Stimulated activated CD4-positive, alpha-beta T cell treated with anti-CD3 and anti-CD28 coated beads, Interleukin-1b, Interleukin-23, amount 100 ng/mL, for 4 hours (primary cell): ENCODE data around the gene LAMB1.
"Not testable (repeated sequence)": the region's sequence is repeated elsewhere in the genome, so short reads cannot be mapped to it uniquely, and the experiment has no call there.

Experiments
- DNase-seq, 2 donors: peaks; one replicate each; pipeline ENCODE4 v3.0.0-alpha.2; 2020; ENCODE audit warnings: low read depth in 2 of 2

Gene LAMB1

DNA sequence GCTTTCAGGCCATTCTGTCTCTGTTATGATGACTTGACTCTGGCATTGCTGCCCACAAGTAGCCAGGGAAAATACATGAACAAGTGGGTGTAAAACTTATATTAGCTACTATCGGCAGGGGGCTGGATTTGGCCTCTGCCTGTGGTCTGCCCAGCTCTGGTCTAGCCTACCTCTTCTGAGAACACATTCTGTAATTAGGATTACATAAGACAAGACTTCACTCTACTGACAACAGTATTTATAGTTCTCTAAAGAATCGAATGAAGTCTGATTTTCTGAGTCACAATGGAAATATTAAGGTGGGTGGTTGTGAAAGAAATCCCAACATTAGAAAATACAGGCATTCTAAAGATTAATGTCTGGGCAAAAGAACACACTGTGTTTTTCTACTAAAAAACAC, 56.5 kb downstream of the LAMB1 start:
- DNase-seq, result no peak

DNA sequence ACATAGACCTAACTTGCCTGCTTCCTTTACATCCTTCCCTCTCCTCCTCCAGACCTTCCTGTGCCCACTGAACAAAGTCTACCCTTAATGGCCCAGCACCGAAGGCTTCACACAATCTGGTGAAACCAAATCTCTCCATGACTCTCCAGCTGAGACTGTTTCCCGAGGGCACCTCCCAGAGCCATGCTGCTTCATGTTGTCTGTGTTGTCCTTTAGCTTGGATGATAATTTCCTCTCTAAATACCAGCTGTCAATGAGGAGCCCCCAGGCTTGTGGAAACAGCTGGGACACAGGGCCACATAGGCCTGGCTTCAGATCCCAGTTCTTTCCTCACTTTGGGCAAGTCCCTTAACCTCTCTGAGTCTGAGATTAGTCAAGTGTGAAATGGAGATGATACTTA, 57.6 kb downstream of the LAMB1 start:
- DNase-seq, result no peak

DNA sequence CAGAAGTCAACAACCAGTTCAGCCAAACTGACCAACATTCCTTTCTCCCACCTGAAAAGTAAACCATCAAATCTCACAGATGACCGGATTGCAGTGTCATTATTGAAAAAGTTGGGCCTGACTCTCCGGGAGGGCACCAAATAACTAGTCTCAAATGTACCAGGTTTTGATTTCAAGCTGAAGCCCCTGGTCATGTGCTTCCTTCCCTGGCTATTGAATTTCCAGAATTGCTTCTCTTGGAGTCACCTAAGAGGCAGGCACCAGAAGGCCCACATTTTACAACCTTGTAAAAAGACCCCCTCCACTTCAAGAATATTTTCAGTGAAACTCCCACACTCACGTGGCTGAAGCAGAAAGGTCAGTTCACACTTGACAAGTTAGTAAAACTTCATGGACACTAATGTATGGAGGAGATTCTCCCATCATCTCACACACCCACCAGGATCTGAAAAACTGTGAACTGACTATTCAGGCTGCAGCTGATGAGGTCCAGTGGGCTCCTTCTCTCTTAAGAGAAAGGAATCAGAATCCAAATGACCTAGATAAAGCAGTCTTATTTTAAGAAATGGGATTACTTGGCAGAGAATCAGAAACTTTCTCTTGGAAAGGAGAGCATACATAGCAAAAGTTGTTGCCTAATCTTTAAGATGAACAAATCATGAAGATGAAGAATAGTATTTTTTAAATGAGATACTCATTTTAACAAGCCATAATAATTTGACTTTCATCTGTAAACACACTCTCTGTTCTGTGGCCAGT, 58.4 kb downstream of the LAMB1 start:
- DNase-seq, result no peak

GRCh38 chr7:107943018-107943417, 59.9 kb downstream of the LAMB1 start:
- DNase-seq, result no peak

DNA sequence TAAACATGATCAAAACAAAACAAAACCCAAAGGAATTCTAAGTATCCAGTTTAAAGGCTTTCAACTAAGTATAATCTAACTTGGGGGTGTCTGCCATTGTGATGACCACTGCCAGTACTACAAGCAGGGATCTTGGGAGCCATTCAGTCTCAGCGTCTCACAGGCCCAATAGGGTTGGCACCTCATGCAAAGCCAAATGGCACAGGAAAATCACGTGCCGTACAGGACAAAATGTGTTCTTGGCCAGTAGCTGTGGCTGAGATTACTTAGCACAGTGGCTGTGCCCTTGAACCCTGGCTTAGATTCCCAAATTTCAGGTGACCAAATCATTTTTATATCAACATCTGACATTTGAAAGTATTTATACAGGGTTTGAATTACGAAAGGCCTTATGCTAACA, 62.0 kb downstream of the LAMB1 start:
- no peak for DNase-seq

- no peak for DNase-seq
Measured at GRCh38 chr7:107939573-107940489, 63.1 kb downstream of the LAMB1 start.

DNA sequence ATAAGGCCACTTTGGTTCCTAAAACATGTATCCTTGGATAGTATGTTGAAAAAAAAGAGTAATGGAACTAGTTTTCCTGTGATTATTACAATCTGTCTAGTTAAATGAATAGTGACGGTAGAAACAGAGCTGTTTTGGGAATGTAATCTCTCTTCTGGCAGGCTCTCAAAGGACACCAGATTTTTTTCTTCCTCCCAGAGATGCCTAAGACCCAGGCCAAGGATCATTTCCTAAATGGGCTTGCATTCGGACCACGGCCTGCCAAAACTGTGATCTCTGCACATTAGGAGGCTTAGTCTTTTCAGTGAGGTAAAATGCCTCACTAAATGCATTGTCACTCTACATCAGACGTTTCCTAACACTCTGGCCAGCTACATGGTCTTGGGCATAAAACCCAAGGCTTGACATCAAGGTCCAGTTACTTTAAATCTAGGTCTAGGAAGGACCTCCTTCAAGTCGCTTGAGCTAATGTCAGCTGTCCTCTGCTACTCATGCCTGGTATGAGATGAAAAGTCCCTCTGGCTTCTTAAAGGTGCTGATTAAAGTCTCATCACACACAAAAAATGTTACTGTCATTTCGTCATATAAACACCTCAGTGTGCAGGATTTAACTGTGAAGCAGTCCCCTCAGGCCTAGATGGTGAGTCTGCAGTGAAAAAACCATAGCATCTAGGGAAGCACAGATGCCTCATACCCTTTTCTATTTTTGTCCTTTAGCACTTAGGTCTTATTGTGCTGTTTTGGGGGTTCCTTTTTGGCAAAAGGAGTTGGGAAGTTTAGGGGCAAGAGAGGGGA, 64.3 kb downstream of the LAMB1 start:
- DNase-seq, result no peak

GRCh38 chr7:107937531-107937930, 65.4 kb downstream of the LAMB1 start:
- no peak for DNase-seq

DNA sequence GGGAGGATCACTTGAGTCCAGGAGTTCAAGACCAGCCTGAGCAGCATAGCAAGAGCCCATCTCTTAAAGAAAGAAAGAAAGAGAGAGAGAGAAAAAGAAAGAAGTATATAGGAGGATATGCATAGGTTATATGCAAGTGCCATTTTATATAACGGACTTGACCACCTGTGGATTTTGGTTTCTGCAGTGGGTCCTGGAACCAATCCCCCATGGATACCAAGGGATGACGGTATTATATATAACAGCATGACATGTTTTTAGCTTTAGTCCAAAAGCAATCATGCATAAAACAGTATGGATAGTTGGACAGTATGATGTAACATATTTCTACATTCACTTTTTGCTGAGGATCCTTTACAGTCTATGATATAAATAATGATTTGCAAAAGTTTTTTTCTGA, 66.6 kb downstream of the LAMB1 start:
- no peak for DNase-seq

GRCh38 chr7:107934991-107935770, 67.8 kb downstream of the LAMB1 start:
- DNase-seq, result no peak

DNA sequence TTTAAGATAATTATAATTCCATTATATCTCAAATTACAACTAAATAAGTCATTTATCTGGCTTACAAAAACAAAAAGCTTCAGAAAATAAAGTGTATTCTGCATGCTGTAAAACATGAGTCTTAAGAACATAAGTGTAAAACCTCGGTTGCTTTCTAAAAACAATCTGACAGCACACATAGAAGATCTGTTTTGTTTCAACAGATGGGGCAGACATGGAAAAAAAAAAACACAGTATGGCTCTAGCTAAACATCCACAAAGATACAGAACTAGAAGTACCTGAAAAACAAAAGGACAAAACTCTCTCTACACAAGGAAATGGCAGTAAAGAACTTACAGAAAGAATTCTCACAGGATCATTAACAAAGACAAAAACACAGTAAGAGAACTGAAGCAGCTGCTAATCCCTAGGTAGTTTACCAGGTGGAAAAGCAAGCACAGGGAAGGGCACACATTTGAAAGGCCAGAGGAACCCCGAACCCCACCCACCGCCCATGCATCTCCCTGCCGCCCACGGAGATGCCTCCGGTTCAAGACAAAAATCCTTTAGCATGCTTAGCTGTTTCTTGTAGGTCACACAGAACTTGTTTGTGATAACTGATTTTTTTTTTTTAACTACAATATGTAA, 69.5 kb downstream of the LAMB1 start:
- no peak for DNase-seq

DNA sequence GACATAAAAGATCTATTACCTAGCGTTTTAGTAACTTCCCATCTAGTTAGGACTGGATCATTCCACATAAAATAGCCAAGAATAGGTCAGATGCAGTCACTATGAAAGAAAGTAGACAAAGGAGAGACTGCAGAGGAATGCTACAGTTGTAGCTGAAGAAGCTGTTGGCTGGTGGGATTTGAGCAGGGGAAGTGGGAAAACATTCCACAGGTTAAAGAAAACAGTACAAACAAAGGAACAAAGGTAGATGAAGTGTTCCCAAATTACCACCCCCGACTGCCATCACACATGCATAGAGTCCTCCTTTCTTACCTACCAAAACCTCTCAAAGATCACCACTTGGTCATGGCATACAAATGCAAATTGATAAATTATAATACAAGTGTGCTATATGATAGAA, 70.2 kb downstream of the LAMB1 start:
- DNase-seq, result no peak

- DNase-seq, result no peak
Measured at GRCh38 chr7:107931740-107932515, 71.0 kb downstream of the LAMB1 start.

DNA sequence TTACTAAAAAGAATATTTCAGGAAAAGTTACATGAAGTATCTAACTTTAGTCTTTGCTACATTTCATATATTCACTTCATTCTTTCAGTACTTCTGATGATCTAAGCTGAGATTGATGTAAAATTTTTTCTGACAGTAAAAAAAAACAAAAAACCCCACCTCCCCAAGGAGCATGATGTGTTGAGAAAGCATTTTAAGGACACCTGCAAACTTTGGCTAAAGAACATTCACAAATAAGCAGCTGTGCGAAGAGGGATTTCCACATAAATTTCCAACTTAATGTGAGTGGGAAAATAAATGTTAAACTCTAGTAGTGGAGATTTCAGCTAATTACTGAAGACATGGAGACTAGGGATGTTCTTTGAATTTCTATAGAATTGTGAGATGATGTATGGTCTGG, 76.5 kb downstream of the LAMB1 start:
- DNase-seq, result no peak

DNA sequence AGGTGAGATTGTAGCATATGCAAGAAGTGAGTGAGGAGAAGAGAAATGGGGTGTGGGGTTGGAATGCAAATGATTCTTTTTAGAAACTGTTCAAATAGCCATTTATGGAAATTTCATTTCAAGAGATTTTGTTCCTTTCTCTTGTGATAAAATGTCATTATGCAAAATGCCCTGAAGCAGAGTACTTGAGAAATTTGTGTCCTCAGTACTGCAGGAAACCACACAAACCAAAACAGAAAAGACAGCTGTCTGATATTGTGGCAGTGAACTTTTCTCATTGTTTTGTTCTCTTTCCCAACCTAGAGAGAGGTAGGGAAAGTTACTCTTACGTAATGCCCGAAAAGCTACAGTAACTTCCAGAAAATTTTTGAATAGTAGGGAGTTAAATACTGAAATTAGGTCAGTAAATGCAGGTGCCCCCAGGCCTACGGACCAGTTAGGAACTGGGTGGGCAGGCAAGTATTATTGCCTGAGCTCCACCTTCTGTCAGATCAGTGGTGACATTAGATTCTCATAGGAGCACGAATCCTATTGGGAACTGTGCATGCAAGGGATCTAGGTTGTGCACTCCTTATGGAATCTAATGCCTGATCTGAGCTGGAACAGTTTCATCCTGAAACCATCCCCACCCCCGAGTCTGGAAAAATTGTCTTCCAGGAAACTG, 78.0 kb downstream of the LAMB1 start:
- DNase-seq, result no peak

DNA sequence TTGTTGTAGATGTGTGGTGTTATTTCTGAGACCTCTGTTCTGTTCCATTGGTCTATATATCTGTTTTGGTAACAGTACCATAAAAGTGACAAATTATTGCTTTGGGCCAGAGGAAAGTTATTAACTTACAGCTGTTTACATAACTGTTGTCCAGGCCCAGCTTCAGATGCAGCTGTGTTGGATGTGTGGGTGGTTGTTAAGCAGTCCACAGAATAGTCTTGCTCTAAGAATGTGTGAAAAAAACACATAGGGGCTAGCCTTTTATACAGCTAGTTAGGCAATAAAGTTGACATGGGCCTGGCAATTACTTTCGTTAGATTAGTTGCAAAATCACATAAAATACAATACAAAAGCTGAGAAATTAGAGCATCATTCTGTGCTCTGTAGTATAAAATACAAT, 80.1 kb downstream of the LAMB1 start:
- DNase-seq, result no peak

- not testable (repeated sequence) for DNase-seq
Measured at GRCh38 chr7:107921826-107922225, 81.1 kb downstream of the LAMB1 start.

DNA sequence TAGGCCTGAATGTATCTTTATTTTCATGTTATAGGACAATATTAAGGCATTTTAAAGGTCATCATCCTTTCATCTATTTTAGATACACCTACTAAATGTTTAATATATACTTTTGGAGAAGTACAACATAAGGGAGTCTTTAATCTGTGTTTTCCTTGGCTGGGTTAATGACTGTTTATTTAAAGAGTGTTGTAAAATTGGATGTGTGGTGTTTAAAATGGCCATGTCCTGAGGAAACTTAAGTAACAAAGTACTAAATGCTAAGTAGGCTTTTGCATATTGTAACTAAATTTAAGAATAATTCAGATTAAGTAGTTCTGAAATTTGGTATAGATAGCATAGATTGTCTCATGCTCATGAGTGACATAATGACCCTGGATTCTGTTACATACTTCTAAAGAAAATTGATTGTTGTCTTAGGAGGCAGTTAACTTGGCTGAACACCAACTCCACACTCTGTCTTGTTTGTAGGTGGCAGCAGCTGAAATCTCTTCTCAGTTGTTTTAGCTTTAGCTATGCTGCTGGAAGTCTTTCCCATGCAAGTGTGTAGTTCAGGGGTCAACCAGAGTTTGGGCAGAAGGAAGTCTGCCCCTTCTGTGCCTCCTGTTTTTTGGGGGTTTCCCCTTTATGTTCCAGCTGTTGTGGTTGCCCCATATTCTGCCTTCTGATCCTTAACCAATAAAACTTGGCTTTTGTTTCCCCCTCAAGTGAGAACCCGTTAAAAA, 82.8 kb downstream of the LAMB1 start:
- DNase-seq, result no peak

DNA sequence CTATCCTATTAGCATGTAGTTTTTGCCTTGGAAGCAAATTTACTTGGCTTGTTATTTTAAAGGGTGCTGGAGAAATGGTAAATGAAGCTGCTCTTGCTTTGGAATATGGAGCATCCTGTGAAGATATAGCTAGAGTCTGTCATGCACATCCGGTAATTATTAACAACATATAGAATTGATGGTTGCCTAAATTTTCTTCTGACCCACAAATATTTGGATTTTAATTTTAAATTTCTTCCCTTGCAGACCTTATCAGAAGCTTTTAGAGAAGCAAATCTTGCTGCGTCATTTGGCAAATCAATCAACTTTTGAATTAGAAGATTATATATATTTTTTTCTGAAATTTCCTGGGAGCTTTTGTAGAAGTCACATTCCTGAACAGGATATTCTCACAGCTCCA, 84.0 kb downstream of the LAMB1 start:
- no peak for DNase-seq
